T1000 (cell line): ENCODE measurements around the gene HOXB8.
A peak's percentile ranks its signal among the peaks of the same experiment; 100 is the strongest.

Experiments used
- DNase-seq: peaks from one replicate; lab custom pipeline; 2025; ENCODE audit warnings: mixed read lengths; lab: John Stamatoyannopoulos, UW

HOXB8 gene

DNA sequence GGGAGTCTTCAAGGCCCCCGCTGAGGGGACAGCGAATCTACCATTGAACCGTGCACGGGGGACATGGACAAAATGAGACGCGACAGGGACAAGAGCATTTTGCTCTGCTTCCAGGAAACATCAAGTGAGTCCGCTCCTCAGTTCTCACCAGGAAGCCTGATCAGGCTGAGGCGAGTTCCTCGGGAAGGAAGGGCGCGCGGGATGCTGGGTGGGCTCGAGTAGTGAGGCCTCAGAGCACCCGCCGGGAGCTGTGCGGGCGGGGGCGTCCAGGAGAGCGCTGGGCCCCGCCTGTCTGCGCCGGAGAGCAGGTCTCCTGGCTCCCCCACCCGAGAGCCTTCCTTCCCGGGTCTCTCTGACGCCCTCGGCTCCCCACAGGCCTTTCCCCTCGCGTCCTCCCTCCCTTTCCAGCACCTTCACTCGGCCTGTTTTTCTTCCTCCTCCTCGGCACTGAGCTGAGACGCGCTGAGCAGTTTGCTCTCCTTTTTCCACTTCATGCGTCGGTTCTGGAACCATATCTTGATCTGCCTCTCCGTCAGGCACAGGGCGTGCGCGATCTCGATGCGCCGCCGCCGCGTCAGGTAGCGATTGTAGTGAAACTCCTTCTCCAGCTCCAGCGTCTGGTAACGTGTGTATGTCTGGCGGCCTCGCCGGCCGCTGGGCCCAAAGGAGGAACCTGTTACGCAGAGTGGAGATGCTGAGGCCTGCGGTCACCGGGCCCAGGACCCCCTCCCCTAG is 18.9 kb downstream of the HOXB8 start:
- DNase-seq = no peak

DNA sequence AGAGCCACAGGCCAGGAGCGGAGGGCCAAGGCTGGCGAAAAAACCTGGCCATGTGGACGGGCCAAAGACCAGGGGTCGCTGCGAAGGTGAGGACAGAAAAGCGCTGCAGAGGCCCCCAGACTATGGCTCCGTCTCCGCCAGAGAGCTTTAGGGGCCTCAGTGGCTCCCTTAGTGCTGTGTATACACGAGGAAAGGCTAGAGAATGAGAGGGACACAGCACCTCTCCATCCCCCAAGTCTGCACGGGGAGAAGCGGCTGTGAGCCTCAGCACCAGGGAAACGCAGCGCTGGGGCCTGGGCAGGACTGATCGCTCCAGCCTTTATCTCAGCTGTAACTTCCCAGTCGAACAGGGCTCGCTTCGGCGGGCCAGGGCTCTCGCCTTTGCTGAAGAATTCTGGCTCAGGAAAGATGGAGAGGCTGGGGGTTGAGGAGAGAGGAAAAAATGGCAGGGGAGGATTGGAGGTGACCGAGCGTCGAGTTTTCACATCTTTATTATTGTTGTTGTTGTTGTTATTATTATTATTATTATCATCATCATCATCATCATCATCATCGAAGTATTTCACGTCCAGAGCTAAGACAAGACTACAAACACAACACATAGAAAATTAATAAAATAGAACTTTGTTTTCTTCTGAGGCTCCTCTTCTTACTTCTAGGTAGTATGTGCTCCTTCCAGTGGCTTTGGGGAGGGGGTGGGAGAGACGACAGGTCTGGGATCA is 19.7 kb downstream of the HOXB8 start:
- DNase-seq = no peak

DNA sequence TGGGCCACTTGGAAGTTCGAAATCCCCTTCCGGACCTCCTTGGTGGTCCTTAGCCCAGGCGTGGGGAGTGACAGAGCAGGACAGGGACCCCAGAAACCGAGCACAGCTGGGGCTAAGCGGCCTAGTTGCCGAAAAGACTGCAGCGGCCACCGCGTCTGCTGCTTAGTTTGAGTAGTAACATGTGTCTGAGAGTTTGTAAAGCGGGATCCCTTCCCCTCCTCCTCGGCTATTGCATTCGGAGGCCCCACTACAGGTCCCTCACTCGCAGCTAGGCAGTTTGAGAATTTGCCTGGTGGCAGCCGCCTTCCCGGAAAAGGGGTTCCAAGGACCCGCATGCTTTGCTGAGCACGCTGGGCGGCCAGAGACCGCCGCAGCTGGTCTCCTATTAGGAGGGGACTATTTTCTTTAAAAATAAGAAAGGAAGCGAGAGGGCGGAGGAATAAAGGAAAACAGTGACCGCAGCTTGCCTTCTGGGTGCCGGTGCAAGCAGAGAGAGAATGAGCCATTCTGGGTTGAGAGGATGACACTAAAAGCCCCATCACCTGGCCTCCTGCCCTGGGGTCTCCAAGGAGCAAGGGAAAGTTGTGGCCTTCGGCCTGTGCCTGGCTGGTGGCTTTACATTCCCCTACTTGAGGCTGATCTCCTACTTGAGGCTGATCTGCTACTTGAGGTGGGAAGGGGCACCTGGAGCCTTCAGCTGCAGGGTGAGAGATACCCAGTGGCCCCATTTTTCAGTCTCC is 20.4 kb downstream of the HOXB8 start:
- DNase-seq = no peak

- DNase-seq = peak; percentile 57
Observed at GRCh38 chr17:48593840-48594537, 21.1 kb downstream of the HOXB8 start.

- DNase-seq = no peak
Observed at GRCh38 chr17:48593126-48593829, 21.8 kb downstream of the HOXB8 start, which contains the start of gene HOXB5. HOXB5 (minus strand) TSS chr17:48593779; CDS start chr17:48593682, 97 bp downstream.

DNA sequence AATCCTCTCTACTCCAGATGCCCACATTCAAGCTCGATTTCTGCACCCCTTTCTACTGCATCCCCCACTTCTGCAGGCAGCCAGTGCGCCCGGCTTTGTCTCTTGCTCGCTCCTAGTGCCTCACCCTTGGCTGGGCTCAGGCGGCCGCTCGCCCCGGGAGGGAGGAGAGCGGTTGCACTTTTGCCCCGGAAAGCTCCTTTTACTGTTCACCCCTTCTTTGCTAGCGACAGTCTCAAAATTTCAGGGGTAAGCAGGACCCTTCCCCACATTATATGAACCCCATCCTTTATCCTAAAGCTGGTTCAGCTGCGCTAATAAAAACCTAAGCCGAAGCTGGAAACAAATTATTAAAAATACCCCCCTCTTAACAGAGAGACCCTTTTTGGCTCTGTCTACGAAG is 22.5 kb downstream of the HOXB8 start:
- no peak for DNase-seq

DNA sequence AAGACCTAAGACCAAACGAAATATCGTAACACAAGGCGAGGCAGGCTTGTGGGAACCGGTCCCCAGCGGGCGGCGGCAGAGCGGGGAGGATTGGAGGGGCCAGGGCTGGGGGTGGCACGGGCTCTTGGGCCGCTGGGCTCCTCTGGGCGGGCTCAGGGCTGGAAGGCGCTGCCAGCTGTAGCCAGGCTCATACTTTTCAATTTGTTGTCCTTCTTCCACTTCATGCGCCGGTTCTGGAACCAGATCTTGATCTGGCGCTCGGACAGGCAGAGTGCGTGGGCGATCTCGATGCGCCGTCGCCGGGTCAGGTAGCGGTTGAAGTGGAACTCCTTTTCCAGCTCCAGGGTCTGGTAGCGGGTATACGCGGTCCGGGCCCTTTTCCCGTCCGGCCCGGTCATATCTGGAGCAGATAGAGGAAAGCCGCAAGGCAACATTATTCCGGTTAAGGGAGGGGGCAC is 23.0 kb downstream of the HOXB8 start:
- no peak for DNase-seq

- DNase-seq = no peak
Observed at GRCh38 chr17:48591255-48592056, 23.6 kb downstream of the HOXB8 start.

- DNase-seq = no peak
Observed at GRCh38 chr17:48590607-48591161, 24.4 kb downstream of the HOXB8 start.

- DNase-seq = no peak
Observed at GRCh38 chr17:48589831-48590606, 25.1 kb downstream of the HOXB8 start, which contains the start of gene HOXB3. HOXB3 (minus strand) TSS chr17:48590241; CDS start chr17:48552474, 37,767 bp downstream.

DNA sequence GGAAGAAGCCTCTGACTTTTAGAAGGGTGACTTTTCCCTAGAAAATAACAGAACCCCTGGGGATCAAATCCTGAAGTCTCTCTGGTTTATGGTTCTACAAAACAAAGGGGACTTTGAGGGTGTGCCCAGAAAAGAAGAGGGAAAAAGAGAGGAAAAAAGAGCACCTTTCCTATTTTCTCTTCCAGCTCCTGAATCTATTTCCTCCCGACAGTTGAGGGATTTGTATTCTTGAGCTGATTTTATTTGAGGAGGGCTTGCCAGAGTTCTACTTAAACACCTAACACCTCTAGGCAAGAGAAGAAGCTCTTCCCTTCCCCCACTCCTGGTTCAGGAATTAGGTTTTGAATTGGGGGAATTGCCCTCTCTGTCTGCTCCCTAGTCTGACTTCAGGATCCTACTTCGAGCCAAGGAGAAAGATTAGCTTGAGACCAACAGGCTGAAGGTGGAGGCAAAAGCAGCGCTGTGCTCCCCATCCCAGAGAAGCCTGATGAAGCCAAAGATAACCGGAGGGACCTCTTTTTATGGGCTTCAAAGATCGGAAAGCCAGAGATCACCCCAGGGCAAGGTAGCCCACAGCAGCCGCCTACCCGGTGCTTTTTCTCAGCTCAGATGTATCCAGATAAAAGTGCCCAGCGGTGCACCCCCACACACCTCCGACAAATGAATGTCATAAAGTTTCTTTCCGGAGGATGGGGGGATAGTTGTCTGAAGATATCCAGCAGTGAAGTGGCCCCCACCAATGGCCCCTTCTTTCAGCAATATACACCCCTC is 25.8 kb downstream of the HOXB8 start:
- no peak for DNase-seq

DNA sequence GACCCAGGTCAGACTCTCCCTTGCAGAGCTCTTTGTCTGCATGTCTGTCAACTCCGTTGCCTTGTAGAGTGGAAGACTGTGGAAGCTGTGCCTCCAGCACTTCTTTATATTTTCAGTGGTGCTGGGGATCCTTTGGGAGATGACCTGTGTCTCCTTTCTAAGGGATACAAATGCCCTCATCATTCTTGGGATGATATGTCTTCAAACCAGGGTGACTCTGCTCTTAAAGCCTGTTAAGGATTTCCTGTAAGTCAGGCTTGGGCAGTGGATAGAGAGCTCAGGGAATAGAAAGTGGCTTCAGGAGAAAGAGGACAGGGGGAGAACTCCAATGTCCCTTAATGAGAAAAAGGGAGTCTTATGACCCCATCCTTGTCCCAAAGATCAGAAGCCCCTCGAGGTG is 26.6 kb downstream of the HOXB8 start:
- DNase-seq = no peak

DNA sequence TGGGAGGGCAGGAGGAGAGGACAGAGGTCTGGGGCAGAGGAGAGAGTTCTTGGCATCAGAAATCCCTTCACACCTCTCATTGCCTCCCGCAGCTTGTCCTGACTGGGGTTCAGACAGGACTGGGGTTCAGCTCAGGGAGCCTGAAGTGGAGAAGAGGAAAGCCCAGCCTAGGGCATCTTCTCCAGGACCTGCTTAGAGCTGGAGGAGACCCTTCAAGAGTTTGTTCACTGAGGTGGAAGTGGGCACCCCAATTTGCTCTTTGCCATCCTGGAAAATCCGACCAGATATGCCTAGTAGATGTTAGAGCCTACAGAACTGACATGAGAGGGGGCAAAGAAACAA is 27.0 kb downstream of the HOXB8 start:
- no peak for DNase-seq

DNA sequence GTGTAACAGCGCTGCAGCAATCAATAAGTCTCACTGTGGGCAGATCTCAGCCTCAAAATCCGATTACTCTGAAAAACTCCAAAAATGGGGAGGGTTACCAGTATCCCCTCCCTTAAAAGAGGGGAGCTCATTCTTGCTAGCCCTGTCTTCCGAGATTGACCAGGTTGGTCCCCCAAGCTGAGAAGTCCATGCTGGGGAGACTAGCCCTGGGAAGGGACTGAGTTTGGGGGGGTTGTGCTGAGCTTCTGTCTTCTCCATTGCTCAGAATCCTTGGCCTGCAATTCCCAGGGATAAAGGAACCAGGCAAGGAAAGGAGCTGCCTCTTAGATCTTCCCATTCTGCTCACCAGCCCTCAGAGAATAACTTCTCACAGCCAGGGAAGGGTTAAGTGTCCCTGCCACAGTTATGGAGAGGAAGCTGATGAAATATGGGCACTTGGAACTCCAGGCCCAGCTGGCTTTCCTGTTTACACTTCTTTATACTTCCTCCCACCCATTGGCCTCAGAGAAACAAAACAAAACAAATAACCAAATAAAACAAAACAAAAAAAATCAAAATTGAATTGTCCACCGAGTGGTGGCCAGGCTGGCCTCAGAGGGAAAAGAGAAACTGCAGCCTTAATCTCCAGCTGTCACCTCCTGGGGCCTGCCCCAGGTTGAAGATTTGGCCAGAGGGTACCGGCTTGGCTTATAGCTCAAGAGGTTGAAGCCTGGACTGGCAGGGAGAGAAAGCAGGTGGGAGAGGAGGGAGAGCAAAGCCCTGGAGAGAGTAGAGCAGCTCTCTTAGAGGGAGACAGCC is 27.6 kb downstream of the HOXB8 start:
- no peak for DNase-seq

- DNase-seq = no peak
Observed at GRCh38 chr17:48586355-48587258, 28.5 kb downstream of the HOXB8 start.

DNA sequence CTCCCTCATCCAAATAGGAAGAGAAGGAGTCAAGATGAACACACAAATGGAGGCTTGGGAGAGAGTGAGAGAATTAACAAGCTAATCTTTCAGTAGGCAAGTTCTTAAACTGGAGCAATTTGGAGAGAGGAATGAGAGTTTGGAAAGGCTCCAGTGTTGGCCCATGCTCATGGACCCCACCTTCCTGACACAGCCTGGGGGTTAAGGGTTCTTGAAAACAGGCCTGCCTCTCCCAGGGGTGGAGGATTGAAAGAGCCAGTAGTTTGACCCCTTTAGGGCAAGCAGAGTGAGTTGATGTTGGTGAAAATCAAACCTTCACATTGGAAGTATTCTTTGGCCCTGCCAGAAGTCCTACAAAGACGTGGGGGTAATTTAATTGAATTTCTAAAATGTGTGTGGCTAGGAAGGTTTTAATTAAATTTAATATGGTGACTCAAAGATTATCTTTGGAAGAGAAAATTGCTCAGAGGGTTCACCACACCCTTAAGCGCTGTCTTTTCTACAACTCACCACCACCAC is 30.8 kb downstream of the HOXB8 start:
- no peak for DNase-seq
